Hematopoietic multipotent progenitor cell treated with erythropoietin and hydrocortisone succinate and interleukin-3 and kit ligand, for 6 days (in vitro differentiated cells): ENCODE data around the gene VIPR1.

ENCODE experiments used
- DNase-seq: peaks from one replicate; pipeline ENCODE4 v3.0.0-alpha.2; 2015

VIPR1 gene

DNA sequence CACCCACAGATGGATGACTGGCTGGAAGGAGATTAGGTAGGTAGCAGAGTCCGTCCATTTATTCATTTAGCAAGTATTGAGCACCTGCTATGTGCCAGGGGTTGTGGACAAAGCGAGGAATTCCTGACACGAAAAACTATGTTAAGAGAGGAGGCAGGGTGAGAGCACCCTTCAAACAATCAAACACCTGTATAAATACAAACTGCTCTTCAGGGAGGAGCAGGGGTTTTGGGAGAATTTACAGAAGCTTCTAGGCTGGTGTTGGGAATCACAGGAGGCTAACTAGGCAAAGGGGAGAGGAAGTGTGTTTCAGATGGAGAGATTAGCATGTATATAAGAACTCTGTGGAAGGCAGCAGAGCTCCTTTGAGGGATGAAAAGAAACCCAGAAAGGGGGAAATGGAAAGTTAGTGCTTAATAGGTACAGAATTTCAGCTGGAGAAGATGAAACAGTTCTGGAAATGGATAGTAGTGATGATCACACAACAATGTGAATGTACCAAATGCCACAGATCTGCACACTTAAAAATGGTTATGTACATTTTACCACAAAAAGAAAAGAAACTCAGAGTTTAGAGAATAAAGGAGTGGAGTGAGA lies 80.1 kb downstream of the VIPR1 start:
- no peak for DNase-seq
